NT2/D1 (cell line): ENCODE data around the gene FASTKD3.

Source experiments
- SUZ12 ChIP-seq: IDR thresholded peaks from 2 replicates; pipeline ENCODE4 v1.6.1; 2011; ENCODE audit not compliant: insufficient read length, insufficient read depth; ENCODE audit errors: extremely low read depth
- YY1 ChIP-seq: IDR thresholded peaks from 2 replicates; pipeline ENCODE4 v1.6.1; 2011; ENCODE audit not compliant: insufficient read length, insufficient read depth
- ZNF274 ChIP-seq: IDR thresholded peaks from 2 replicates; pipeline ENCODE4 v1.6.1; 2011; ENCODE audit warnings: mild to moderate bottlenecking, low read depth, low read length

- no peak for TF ChIP-seq SUZ12
- TF ChIP-seq ZNF274 = no peak
- no peak for TF ChIP-seq YY1
These were observed 42.1 kb upstream of the FASTKD3 start for GRCh38 chr5:7910738-7911428.
